GM21447 (cell line): ENCODE measurements around the gene ACP1.

Source experiments
- ATAC-seq: cut with Tn5 transposase; IDR thresholded peaks from one replicate; pipeline ENCODE4 v1.9.1; 2021; ENCODE audit not compliant: unreplicated experiment

Gene ACP1

GRCh38 chr2:254241-254640 is 10.5 kb upstream of the ACP1 start:
- no peak for ATAC-seq

- no peak for ATAC-seq
These were observed 9.6 kb upstream of the ACP1 start for GRCh38 chr2:255195-255594.

DNA sequence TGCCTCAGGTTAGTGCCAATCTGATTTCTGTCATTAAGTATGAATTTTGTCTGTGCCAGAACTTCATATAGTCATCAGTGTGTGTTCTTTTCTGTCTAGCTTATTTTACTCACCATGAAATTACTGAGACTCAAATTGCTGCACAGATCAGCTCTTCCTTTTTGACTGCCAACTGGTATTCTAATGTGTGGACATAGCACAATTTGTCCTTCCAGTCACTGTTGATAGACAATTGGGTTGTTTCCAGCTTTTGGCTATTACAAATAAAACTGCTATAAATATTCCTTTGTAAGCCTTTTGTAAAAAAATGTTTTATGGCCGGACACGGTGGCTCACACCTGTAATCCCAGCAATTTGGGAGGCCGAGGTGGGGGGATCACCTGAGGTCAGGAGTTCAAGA is 8.7 kb upstream of the ACP1 start:
- no peak for ATAC-seq

- no peak for ATAC-seq
These were observed 7.3 kb upstream of the ACP1 start for GRCh38 chr2:257429-257828.

GRCh38 chr2:257842-258241 is 6.9 kb upstream of the ACP1 start:
- ATAC-seq = no peak

DNA sequence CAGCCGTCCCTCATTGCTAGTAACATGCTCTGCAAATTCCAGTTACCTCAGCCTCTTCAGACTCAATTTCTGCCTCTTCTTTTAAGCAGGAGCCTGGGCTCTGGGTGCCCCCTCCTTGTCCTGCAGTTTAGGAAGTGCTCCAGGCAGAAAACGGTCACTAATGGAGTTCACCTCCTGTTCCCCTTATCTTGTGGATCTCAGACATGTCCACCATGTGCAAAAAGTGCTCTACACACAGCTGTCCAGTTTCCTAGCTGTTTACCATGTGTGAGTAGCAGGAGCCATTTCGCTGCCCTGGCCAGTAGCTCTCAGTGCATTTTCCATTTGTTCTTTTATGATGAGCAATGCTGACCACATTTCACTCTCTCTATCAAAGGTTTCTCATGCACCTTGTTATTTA is 5.8 kb upstream of the ACP1 start:
- no peak for ATAC-seq

DNA sequence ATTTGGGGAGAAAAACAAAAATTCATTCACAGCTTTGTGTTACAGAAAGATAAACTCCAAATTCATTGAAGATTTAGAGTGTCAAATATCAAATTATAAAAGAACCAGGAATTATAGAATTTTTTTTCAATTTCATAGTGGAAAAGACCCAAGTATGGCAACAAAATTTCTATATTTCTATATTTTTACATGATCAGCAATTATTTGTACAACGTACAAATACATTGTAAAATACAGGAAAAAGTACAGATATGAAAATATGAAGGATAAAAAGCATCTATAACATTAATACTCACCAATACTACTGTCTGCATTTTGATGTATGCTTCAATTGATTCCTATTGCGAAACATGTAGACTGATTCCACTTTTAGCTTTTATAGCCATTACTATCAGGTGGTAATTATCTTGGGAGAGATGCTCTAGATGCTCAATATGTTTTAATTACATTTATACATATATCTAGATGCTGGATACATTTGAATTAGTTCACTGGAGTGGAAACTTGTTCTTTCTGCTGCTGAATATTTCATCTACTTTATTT is 4.9 kb upstream of the ACP1 start:
- no peak for ATAC-seq

DNA sequence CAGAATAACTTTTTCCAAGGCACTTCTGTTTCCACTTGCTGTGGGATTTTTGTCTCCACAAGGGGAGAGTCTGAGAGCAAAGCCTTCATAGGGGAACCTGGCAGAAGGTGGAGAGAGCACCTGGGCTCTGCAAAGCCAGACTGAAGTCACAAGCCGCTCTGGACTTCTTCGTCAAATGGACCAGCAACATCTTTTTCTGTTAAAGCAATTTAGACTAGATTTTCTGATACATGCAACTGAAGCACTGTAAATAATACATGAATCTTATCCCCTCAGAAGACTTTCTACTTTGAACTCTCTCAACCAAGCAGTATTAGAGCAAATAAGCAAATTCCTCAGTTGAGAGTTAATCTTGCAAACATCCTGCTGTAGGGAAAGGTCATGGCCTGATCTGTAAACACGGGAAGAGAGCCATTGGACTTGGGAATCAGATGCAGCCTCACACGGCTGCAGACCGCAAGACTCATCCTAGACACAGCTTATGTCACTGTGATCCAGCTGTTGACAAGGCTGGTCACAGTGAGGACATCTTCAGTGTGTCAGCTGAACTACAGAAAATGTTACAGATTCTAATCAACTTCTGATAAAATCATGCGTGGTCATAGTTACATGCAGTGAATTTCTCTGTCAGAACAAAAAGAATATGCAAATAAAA is 4.1 kb upstream of the ACP1 start:
- no peak for ATAC-seq

DNA sequence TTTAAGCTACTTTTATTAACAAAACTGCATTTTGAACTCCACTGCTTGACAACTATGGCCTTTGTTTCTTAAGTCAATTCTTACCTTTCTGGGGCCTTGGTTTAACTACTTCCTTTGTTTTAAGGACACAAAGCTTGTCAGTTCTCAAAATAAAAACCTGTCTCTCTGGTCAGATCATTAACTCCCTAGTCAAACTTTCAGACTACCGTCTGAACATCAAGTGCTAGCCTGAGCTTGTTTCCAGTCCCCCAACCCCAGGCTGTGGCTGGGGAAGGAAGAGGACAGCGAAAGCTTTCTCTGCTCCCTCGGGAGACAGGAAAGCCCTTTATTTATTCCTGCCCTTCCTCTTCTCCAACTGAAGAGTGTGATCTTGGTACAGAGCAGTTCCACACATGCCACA is 2.6 kb upstream of the ACP1 start:
- ATAC-seq = no peak

DNA sequence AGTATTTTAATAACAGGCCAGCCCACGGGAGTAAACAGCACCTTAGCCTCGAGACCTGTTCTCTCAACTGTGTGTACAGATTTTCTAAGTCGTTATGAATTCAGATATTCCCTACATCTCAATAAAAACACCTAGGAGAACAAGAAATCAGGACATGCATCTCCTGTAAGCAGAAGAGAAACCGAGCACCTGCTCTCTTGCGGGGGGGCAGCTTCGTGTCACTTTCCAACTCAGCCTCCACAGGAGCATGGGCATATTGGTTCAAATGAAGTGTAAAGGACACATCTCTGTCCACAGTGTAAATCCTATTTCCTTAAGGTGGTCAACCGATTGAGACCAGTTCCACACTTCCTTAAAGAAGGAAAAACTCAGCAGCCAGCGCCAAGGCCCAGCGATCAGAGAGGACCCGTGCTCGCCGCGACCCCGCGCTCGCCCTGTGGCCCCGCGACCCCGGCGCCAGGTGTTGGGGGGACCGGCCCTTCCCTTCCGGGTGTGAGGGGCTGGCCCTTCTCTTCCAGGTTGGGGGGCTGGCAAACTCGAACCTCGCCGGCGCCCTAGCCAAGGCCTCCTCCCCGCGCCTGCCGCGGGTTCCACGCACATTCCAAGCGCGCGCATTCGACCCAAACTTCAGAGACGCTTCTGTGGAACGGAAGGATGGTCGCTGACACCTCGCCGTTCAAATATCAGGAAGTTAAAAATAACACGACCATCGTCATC is 1.6 kb upstream of the ACP1 start:
- ATAC-seq = no peak

DNA sequence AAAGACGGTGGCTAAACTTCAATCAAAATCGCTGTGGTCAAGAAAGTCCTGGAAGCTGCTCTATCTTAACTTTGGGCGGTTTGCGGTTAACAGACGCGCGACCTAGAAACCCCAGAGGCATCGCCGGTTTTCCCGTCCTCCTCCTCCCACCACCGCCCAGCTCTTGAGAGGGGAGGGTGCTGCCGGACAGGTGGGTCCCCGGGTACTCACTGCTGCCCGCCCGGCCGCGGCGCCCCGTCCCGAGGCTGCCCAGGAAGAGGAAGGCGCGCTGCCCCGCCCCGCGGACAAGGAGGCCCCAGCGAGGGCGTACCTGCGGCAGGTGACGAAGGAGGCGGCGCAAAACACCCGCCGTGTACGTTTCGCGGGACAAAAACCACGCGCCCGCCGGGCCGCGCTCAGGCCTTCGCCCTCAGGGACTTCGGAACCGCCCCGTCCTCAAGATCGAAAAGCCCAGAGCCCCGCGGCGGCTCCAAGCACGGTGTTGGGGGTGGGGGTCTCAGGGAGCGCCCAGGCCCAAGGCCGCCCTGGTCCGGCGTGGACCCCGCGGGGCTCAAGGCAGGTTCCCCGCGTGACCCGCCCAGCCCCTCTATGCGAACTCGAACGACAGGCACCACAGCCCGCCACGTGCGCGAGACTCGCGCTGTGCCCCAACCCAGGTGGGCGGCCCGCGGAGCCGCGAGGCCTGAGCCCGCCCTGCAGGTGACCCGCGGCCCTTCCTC is 814 bp upstream of the ACP1 start, which contains the start of gene SH3YL1:
Gene SH3YL1, minus strand, starts transcription at position 259 of the 719 bp plus-strand sequence. Its CDS starts 48 bp downstream, at position 211.
- peak; percentile 20 for ATAC-seq

DNA sequence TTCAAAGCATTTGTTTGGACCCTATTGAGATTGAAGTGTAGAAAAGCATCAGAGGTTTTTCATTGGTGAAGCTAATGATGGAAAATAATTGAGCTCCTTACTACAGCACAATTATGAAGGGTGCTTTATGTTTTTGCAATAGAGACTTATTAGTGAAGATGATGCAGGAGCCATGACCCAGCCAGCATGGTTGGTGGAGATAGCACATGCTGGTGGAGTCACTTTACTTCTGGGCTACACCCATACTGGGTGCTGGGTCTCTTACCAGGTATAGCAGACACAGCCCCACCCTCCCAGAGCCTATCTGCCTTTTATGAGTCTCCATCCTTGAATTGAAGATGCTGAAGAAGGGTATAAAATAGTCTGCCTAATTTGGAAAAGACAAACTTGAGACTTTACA is 3.6 kb downstream of the ACP1 start:
- no peak for ATAC-seq

DNA sequence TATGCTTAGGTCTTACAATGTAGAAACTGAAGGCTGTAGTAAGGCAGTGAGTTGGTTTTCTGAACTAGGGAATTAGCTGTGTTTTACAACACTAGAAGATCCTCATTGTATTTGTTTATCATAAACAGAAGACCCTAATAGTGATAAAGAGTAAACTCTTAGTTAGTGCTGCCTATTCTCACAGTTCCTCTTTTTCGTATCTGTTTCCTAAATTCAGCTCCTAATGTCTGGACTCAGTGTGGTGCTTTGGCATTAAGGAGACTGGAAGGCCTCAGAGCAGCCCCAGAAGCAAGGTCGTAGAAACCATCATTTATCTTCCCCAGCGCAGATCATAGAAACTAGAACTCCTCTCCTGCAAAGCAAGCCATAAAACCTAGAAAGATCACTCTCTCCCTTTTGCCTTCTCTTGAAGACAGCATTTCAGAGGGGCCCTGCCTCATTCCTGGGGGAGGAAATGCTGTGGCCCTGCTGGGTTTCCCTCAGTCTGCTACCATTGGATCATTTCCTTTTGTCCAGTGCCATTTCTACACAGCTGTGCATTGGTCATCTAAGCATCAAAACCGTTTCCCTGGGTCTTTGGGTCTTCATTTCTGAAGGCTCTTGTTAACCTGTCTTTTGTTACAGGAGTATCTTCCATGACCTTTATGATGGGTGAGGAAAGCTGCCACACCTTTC is 4.7 kb downstream of the ACP1 start:
- ATAC-seq = no peak

DNA sequence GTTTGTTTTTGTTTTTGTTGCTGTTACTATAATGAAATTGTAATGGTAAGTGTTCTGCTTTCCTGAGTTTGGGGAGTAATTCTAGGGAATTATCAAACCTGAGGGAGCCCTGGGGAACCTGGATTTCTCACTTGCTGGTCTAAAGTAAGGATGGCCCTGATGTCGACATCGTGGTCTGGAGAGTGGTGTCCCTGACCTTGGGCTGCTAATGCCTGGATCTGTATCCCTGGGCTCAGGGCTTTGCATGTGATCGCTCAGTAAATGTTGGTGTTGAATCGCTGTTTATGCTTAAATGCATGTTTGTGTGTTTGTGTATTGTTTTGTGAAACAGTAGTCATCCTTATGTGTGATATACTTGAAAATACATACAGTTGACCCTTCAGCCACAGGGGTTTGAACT is 6.1 kb downstream of the ACP1 start:
- ATAC-seq = no peak

GRCh38 chr2:271917-272316 is 7.2 kb downstream of the ACP1 start:
- no peak for ATAC-seq

DNA sequence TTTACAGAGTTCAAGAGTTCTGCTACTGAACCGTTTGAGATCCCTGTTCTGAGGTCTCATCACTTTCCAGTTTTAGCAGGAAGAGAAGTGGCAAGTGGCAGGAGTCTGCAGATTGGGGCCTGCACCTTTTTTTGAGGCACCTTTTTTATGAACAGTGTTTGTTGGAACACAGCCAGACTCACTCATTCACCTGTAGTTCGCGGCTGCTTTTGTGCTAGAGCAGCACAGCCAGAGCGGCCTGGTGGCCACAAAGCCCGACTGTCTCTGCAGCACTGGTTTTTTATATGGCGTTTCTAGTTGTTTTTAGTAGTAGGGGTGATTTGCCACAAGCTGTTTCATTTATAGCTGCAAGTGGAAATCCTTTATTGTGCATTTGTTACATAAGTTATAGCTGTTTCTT is 8.6 kb downstream of the ACP1 start:
- ATAC-seq = no peak

- no peak for ATAC-seq
These were observed 9.8 kb downstream of the ACP1 start for GRCh38 chr2:274503-274902.

DNA sequence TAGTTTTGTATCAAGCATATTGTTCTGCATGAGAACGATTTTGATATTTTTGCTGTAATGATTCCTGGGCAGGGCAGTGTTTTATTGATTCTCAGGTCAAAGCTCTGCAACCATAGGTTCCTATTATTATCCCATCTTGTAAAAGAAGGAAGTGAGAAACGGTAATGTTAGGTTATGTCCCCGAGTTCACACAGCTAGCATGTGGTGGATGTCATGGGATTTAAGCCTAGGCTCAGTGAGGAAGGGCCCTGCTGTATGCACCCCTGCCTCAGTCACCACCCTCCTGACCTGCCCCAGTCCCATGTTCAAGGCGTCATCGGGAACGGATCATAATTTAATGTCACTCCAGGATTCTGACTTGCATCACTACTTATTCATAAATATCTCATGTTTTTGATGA is 10.7 kb downstream of the ACP1 start:
- ATAC-seq = peak; percentile 96

GRCh38 chr2:278312-278926 is 13.7 kb downstream of the ACP1 start:
- no peak for ATAC-seq

DNA sequence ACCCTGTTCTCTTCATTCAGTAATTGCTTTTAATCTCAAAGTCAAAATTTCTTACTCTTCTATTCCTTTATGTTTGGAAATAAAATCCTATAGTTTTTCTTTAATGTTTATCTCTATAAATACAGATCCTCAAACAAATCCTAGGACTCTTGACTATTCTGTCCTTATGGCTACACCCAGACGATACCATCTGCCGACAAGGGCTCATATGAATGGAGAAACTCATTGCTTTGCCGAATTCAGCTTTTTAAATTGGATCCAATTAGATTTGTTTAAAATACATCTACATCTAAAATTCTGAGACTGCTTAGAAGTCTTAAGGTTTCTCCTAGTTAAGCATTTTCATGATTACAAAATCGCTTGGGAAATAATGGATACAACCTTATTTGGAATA is 14.2 kb downstream of the ACP1 start:
- ATAC-seq = no peak

DNA sequence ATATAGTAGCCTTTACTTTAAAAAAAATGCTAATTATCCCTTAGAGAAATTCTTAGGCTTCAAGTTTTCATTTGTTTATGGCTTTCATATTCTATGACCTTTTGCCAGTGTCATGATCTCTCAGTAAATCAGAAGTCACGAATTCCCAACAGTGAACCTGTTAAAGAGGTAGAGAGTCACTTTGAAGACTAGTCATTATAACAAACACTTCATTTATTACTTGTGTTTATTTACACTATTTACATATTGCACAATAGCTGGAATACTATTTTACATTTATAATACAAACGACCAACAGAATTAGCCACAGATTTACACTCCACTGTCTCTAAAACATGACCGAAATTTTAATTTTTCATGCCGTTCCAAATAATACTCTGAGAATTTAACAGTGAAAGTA is 14.6 kb downstream of the ACP1 start:
- ATAC-seq = no peak
